GM18909 (cell line): Measurements from ENCODE around the gene FRAT1.

ENCODE experiments used
- ATAC-seq: cut with Tn5 transposase; IDR thresholded peaks from one replicate; pipeline ENCODE4 v1.9.1; 2021; ENCODE audit warnings: mild to moderate bottlenecking; ENCODE audit not compliant: unreplicated experiment, poor library complexity

Gene FRAT1

GRCh38 chr10:97363071-97363470 is 44.0 kb downstream of the FRAT1 start:
- no peak for ATAC-seq

DNA sequence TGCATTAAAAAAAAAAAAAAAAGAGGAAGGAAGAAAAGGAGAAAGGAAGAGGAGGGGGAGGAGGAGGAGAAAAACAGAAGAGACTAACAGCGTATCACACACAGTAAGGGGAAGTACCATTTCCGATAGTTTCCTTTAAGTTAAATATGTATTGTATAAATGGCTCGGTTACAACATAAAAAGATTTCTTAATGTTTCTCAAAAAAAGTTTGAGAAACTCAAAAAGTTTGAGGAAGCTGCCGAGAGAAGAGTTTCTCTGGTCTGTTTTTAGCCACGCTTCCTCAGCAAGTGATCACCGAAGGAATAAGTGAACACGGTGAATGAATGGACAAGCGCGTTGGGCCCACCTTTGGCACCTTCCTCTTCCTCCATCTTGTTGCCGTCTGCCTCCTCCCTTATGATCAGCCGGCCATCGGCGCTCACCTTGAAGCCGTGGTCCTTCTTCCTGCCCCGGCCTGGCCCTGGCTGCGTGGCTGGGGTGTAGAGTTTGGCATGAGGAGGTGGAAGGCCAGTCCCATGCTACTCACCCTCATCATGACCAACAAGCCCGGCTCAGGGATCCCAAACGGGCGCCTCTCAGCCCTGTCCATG is 46.8 kb downstream of the FRAT1 start:
- ATAC-seq = no peak

DNA sequence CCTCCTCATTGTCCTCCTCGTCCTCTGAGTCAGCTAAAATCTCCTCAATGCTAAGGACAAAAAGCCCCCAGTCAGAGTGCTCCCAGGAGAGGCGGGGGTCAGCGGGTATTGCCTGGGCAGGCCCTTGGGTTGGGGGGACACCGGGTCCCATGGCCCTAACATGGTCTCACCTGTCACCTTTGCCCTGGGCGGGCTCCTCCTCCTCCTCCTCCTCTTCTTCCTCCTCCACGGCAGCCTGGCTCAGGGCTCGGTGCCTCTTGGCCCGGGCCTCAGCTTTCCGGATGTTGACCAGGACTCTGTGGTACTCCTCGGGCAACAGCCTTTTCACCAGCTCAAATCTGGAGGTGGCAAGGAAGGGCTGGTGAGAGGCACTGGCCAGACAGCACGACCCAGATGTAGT is 47.5 kb downstream of the FRAT1 start:
- no peak for ATAC-seq

- ATAC-seq = no peak
Observed at GRCh38 chr10:97367126-97367649, 48.1 kb downstream of the FRAT1 start.
